ENCODE data around the gene LRRK1.

DNA sequence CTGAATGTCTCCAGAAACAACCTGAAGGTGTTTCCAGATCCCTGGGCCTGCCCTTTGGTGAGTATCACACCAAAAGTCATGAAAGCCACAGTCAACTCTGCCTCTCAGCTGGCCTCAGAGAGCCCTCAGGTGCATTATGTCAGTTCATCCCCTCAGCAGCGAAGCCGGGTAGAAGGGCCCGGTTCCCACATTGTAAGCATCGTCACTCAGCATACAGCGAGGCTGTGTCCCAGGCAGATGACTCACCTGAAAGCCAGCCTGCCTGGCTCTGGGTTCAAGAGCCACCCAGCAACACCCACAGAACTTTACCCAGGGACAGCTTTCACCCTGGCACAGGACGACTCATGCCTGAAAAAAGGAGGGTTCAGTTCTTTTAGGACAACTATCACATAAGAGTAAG lies 91.6 kb downstream of the LRRK1 start:
- TF ChIP-seq, protein P1, sequence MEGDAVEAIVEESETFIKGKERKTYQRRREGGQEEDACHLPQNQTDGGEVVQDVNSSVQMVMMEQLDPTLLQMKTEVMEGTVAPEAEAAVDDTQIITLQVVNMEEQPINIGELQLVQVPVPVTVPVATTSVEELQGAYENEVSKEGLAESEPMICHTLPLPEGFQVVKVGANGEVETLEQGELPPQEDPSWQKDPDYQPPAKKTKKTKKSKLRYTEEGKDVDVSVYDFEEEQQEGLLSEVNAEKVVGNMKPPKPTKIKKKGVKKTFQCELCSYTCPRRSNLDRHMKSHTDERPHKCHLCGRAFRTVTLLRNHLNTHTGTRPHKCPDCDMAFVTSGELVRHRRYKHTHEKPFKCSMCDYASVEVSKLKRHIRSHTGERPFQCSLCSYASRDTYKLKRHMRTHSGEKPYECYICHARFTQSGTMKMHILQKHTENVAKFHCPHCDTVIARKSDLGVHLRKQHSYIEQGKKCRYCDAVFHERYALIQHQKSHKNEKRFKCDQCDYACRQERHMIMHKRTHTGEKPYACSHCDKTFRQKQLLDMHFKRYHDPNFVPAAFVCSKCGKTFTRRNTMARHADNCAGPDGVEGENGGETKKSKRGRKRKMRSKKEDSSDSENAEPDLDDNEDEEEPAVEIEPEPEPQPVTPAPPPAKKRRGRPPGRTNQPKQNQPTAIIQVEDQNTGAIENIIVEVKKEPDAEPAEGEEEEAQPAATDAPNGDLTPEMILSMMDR (IDR thresholded peaks at IDR 0.05): no peak
- TF ChIP-seq POLR2A (IDR thresholded peaks at IDR 0.05): no peak
- TF ChIP-seq POLR2AphosphoS5 (IDR thresholded peaks at IDR 0.05; ENCODE audit: insufficient read depth in 1 of 2, low read depth in 1 of 2): no peak
